Ishikawa (cell line): ENCODE results near the gene SGMS1.

Experiments used
- CEBPB ChIP-seq: IDR thresholded peaks from 2 replicates; pipeline ENCODE4 v1.6.1; 2012
- CREB1 ChIP-seq: IDR thresholded peaks from 2 replicates; pipeline ENCODE4 v1.6.1; 2012; ENCODE audit warnings: low read depth
- EGR1 ChIP-seq: IDR thresholded peaks from 2 replicates; pipeline ENCODE4 v1.6.1; 2012
- EP300 ChIP-seq: IDR thresholded peaks from 2 replicates; pipeline ENCODE4 v1.6.1; 2012; ENCODE audit warnings: borderline replicate concordance
- FOXM1 ChIP-seq: IDR thresholded peaks from 2 replicates; pipeline ENCODE4 v1.6.1; 2012; ENCODE audit warnings: low read depth, borderline replicate concordance
- RAD21 ChIP-seq: IDR thresholded peaks from 2 replicates; pipeline ENCODE4 v1.6.1; 2012; ENCODE audit warnings: low read depth
- TCF12 ChIP-seq: IDR thresholded peaks from 2 replicates; pipeline ENCODE4 v1.6.1; 2012; ENCODE audit warnings: low read depth
- TEAD4 ChIP-seq: IDR thresholded peaks from 2 replicates; pipeline ENCODE4 v1.6.1; 2012
- USF1 ChIP-seq: IDR thresholded peaks from 2 replicates; pipeline ENCODE4 v1.6.1; 2012
- YY1 ChIP-seq: IDR thresholded peaks from 2 replicates; pipeline ENCODE4 v1.6.1; 2012; ENCODE audit warnings: low read depth
- ZBTB7A ChIP-seq: IDR thresholded peaks from 2 replicates; pipeline ENCODE4 v1.6.1; 2012; ENCODE audit warnings: low read depth
- TF ChIP-seq, protein P1 (sequence below): IDR thresholded peaks from 2 replicates; pipeline ENCODE4 v1.6.1; 2012
- TF ChIP-seq, protein P2 (sequence below): IDR thresholded peaks from 2 replicates; pipeline ENCODE4 v1.6.1; 2012; ENCODE audit warnings: low read depth, mild to moderate bottlenecking

DNA sequence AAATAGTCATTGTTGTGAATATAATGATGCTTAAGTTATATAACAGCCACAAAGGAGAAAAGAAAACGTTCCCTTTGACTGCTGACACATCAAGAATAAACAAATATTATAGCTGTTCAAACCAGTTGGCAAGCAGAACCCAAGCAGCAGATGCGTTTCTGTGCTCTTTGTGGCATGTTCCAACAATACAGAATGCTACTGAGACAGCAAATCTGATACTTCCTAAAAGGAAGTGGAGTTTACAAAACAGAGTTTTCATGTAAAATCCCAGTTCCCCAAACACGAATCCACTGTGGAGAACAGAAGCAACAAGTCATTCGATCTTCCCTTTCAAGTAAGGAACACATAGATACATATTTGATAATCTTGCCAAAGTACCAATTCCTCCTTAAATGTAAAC, 201.5 kb downstream of the SGMS1 start:
- TF ChIP-seq YY1: no peak
- TF ChIP-seq CREB1: no peak
- TF ChIP-seq RAD21: no peak
- TF ChIP-seq, protein P1, sequence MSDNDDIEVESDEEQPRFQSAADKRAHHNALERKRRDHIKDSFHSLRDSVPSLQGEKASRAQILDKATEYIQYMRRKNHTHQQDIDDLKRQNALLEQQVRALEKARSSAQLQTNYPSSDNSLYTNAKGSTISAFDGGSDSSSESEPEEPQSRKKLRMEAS: no peak
- no peak for TF ChIP-seq EGR1
- TF ChIP-seq ZBTB7A: no peak
- TF ChIP-seq CEBPB: no peak
- no peak for TF ChIP-seq EP300
- TF ChIP-seq, protein P2, sequence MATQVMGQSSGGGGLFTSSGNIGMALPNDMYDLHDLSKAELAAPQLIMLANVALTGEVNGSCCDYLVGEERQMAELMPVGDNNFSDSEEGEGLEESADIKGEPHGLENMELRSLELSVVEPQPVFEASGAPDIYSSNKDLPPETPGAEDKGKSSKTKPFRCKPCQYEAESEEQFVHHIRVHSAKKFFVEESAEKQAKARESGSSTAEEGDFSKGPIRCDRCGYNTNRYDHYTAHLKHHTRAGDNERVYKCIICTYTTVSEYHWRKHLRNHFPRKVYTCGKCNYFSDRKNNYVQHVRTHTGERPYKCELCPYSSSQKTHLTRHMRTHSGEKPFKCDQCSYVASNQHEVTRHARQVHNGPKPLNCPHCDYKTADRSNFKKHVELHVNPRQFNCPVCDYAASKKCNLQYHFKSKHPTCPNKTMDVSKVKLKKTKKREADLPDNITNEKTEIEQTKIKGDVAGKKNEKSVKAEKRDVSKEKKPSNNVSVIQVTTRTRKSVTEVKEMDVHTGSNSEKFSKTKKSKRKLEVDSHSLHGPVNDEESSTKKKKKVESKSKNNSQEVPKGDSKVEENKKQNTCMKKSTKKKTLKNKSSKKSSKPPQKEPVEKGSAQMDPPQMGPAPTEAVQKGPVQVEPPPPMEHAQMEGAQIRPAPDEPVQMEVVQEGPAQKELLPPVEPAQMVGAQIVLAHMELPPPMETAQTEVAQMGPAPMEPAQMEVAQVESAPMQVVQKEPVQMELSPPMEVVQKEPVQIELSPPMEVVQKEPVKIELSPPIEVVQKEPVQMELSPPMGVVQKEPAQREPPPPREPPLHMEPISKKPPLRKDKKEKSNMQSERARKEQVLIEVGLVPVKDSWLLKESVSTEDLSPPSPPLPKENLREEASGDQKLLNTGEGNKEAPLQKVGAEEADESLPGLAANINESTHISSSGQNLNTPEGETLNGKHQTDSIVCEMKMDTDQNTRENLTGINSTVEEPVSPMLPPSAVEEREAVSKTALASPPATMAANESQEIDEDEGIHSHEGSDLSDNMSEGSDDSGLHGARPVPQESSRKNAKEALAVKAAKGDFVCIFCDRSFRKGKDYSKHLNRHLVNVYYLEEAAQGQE: no peak
- TF ChIP-seq TCF12: no peak
- no peak for TF ChIP-seq FOXM1
- TF ChIP-seq TEAD4: no peak
- no peak for TF ChIP-seq USF1
